B cell (primary cell): ENCODE measurements around the gene PLEKHA3. TPM values are rescaled to one million over a fixed set of nuclear protein-coding genes. Genes with fewer than 3 reads are reported as not detected.

Source experiments
- ATAC-seq: fragments of 200-7000 bp; cut with Tn5 transposase; one replicate; pipeline ENCODE4 v1.10.0; 2021; ENCODE audit warnings: low read depth, mild to moderate bottlenecking, moderate number of reproducible peaks, moderate library complexity
- CTCF ChIA-PET: fragments of 350-600 bp; sonication (Branson Sonifier 250); formaldehyde crosslinking; loops from one replicate; lab custom pipeline; 2021; ENCODE audit warnings: antibody characterized with exemption, inconsistent platforms; lab: Charles Lee
- POLR2A ChIA-PET: fragments of 350-600 bp; sonication (Branson Sonifier 250); formaldehyde crosslinking; loops from one replicate; lab custom pipeline; 2021; ENCODE audit warnings: antibody characterized with exemption; lab: Charles Lee
- DNase-seq: peaks from one replicate; pipeline ENCODE4 v3.0.0; 2013
- H2AFZ ChIP-seq: 2 replicates; pipeline ENCODE4 v1.6.1; 2012; ENCODE audit warnings: mild to moderate bottlenecking, low read depth, low read length; ENCODE audit not compliant: insufficient read depth, poor library complexity, severe bottlenecking
- H3K27ac ChIP-seq, 2 donors: 1 replicate in 1 of 2; 2 replicates in 1 of 2; pipeline ENCODE4 v1.5.1; 2012 to 2013; ENCODE audit warnings: low read length in 2 of 2, mild to moderate bottlenecking in 2 of 2, moderate library complexity in 1 of 2
- H3K27me3 ChIP-seq, 4 experiments: fragments of 200-600 bp in 1 of 4; sonication (generic) in 1 of 4; replicated peaks in 1 of 4; 1 replicate in 2 of 4; 2 replicates in 2 of 4; pipeline versions ENCODE4 v1.6.1 to v1.7.0; 2013 to 2016; ENCODE audit warnings: low read length in 3 of 4, mild to moderate bottlenecking in 2 of 4, mixed read lengths in 1 of 4, moderate library complexity in 1 of 4; ENCODE audit not compliant: insufficient read depth in 4 of 4, control insufficient read depth in 3 of 4; ENCODE audit errors: control extremely low read depth in 1 of 4
- H3K36me3 ChIP-seq, 2 experiments: replicated peaks in 1 of 2; 1 replicate in 1 of 2; 2 replicates in 1 of 2; pipeline versions ENCODE4 v1.6.1 to v1.7.1; 2013; ENCODE audit warnings: low read length in 1 of 2; ENCODE audit not compliant: insufficient read depth in 2 of 2, control insufficient read depth in 1 of 2; ENCODE audit errors: control extremely low read depth in 1 of 2, extremely low read depth in 1 of 2
- H3K4me1 ChIP-seq, 2 donors: fragments of 200-600 bp in 1 of 2; sonication (generic) in 1 of 2; 1 replicate in 1 of 2; 2 replicates in 1 of 2; pipeline versions ENCODE4 v1.5.1 to v1.6.1; 2013 to 2017; ENCODE audit warnings: low read length in 2 of 2; ENCODE audit not compliant: control insufficient read depth in 2 of 2, insufficient read depth in 2 of 2
- H3K4me2 ChIP-seq: replicated peaks from 2 replicates; pipeline ENCODE3; 2012; ENCODE audit warnings: mild to moderate bottlenecking, low read depth, low read length; ENCODE audit not compliant: poor library complexity, severe bottlenecking
- H3K4me3 ChIP-seq, 5 experiments: fragments of 200-600 bp in 1 of 5; sonication (generic) in 1 of 5; 1 replicate in 3 of 5; 2 replicates in 2 of 5; pipeline versions ENCODE4 v1.5.1 to v1.7.0; 2011 to 2016; ENCODE audit warnings: low read length in 4 of 5, mild to moderate bottlenecking in 4 of 5, low read depth in 2 of 5, control low read depth in 1 of 5, moderate library complexity in 1 of 5; ENCODE audit not compliant: insufficient read depth in 1 of 5; ENCODE audit errors: control extremely low read depth in 1 of 5, extremely low read depth in 1 of 5
- H3K79me2 ChIP-seq: fragments of 200-600 bp; sonication (generic); one replicate; pipeline ENCODE4 v1.6.0; 2016; ENCODE audit warnings: low read length; ENCODE audit not compliant: control insufficient read depth, insufficient read depth
- H3K9ac ChIP-seq: fragments of 200-600 bp; sonication (generic); 2 replicates; pipeline ENCODE4 v1.6.1; 2017; ENCODE audit warnings: mild to moderate bottlenecking, low read length, moderate library complexity
- H3K9me3 ChIP-seq, 3 donors: one replicate each; pipeline versions ENCODE4 v1.6.1 to v1.7.1; 2013; ENCODE audit warnings: low read length in 2 of 3; ENCODE audit not compliant: control insufficient read depth in 2 of 3, insufficient read depth in 1 of 3; ENCODE audit errors: control extremely low read depth in 1 of 3
- H4K20me1 ChIP-seq: 2 replicates; pipeline ENCODE4 v1.6.0; 2012; ENCODE audit warnings: mild to moderate bottlenecking, low read length; ENCODE audit not compliant: insufficient read depth, control insufficient read depth, poor library complexity, severe bottlenecking
- H3K27ac Mint-ChIP-seq: one replicate; pipeline ENCODE4 v1.8.0; 2021; ENCODE audit warnings: mixed read lengths
- H3K27me3 Mint-ChIP-seq: one replicate; pipeline ENCODE4 v1.8.0; 2021; ENCODE audit warnings: mixed read lengths
- H3K4me1 Mint-ChIP-seq: one replicate; pipeline ENCODE4 v1.8.0; 2021; ENCODE audit warnings: mixed read lengths
- H3K4me3 Mint-ChIP-seq: one replicate; pipeline ENCODE4 v1.8.0; 2021; ENCODE audit warnings: mixed read lengths
- H3K9me3 Mint-ChIP-seq: one replicate; pipeline ENCODE4 v1.8.0; 2022; ENCODE audit warnings: mixed read lengths; ENCODE audit not compliant: insufficient read depth
- CTCF ChIP-seq: fragments of 200-600 bp; IDR thresholded peaks from one replicate; pipeline ENCODE4 v1.8.0; 2022; ENCODE audit warnings: antibody characterized with exemption, mild to moderate bottlenecking
- EZH2 ChIP-seq: IDR thresholded peaks from 2 replicates; pipeline ENCODE4 v1.6.1; 2012; ENCODE audit warnings: borderline replicate concordance, low read depth, mild to moderate bottlenecking, moderate library complexity, low read length; ENCODE audit not compliant: insufficient read depth, poor library complexity, severe bottlenecking
- WGBS: methylation state at CpG from one replicate; pipeline ENCODE4 v1.1.5; 2013; ENCODE audit warnings: missing lambda C conversion rate; ENCODE audit not compliant: insufficient coverage; 5-methylcytosine and 5-hydroxymethylcytosine counted together
- intact Hi-C: fragments of 100-400 bp; cut with micrococcal nuclease; formaldehyde crosslinking; loops from one replicate; pipeline ENCODE4 v1.10.0; 2022
- polyA plus RNA-seq: library from polyadenylated mRNA; depleted of rRNA; stranded (reverse); fragments of >200 nt; gene quantifications from 2 replicates; pipeline ENCODE4 v1.2.3, GENCODE V29; 2012
- total RNA-seq, 2 donors: library from RNA; stranded (reverse); fragments of 120-200 nt in 1 of 2; gene quantifications; 1 replicate in 1 of 2; 2 replicates in 1 of 2; pipeline versions ENCODE4 v1.2.3 to v1.2.4, GENCODE V29; 2013 to 2022

Gene PLEKHA3
- total and polyA plus RNA-seq, 2 donors (not counting 1 experiment from before 2014, with no cell fraction given) = 4.8 to 29.3 TPM

GRCh38 chr2:178513876-178514275, 33.6 kb downstream of the PLEKHA3 start:
- no peak for DNase-seq
- CTCF ChIA-PET = no interaction called here

GRCh38 chr2:178514664-178515063, 34.4 kb downstream of the PLEKHA3 start:
- Mint-ChIP-seq H3K27ac (no peak overlapping the region), H3K27me3 (no peaks in the 10 kb centered on the region), H3K4me1 (no peaks in the 10 kb centered on the region), H3K4me3 (no peak overlapping the region), H3K9me3 (no peaks in the 10 kb centered on the region)
- CTCF ChIA-PET = no interaction called here
- no peak for TF ChIP-seq EZH2
- no peak for TF ChIP-seq CTCF
- no peak overlapping the region for H3K27ac ChIP-seq
- H3K79me2 ChIP-seq = no peaks in the 10 kb centered on the region
- H3K4me1 ChIP-seq = no peaks in the 10 kb centered on the region
- POLR2A ChIA-PET = no interaction called here
- ATAC-seq = no peak
- no peak overlapping the region for H3K4me3 ChIP-seq
- H2AFZ ChIP-seq = no peak overlapping the region
- no peak overlapping the region for H3K4me2 ChIP-seq
- no peak overlapping the region for H3K9ac ChIP-seq
- intact Hi-C loops = no loop called here
- H3K36me3 ChIP-seq = peaks cover 3 to 6% of the 10 kb centered on the region in 2 experiments
- peaks cover 0 to 1% (median 0%) of the 10 kb centered on the region in 3 donors for H3K9me3 ChIP-seq
- H3K27me3 ChIP-seq = no peaks in the 10 kb centered on the region
- no peak for DNase-seq
- H4K20me1 ChIP-seq = no peaks in the 10 kb centered on the region
- no CpG with 5 or more reads among the region's 2 CpGs for WGBS

More at GRCh38 chr2:178513876-178514275, 33.6 kb downstream of the PLEKHA3 start:
- no peaks in the 10 kb centered on the region for H3K4me1 ChIP-seq
- ATAC-seq = no peak
- H3K9me3 ChIP-seq = peaks cover 0 to 1% (median 0%) of the 10 kb centered on the region in 3 donors
- no peak for TF ChIP-seq EZH2
- no peak for TF ChIP-seq CTCF
- H3K27me3 Mint-ChIP-seq = no peaks in the 10 kb centered on the region
- no peak overlapping the region for H3K4me3 ChIP-seq
- H3K4me1 Mint-ChIP-seq = no peaks in the 10 kb centered on the region
- no peaks in the 10 kb centered on the region for H3K9me3 Mint-ChIP-seq
- H2AFZ ChIP-seq = no peak overlapping the region
- intact Hi-C loops = no loop called here
- no peak overlapping the region for H3K9ac ChIP-seq
- no peak overlapping the region for H3K4me3 Mint-ChIP-seq
- H3K36me3 ChIP-seq = peaks cover 3 to 6% of the 10 kb centered on the region in 2 experiments
- WGBS = 100% methylated on average over 1 of the region's 4 CpGs
- H3K27me3 ChIP-seq = no peaks in the 10 kb centered on the region
- no peak overlapping the region for H3K4me2 ChIP-seq
- H3K27ac ChIP-seq = no peak overlapping the region
- no peak overlapping the region for H3K27ac Mint-ChIP-seq
- POLR2A ChIA-PET = interaction anchor here (0.6 kb wide), 1 partner anchor 62 kb away, joined by 3 read pairs; no protein-coding TSS in a partner anchor
- no peaks in the 10 kb centered on the region for H4K20me1 ChIP-seq
- no peaks in the 10 kb centered on the region for H3K79me2 ChIP-seq
